ENCODE measurements around the gene KCNH2.
A peak's percentile ranks its signal among the peaks of the same experiment; 100 is the strongest.

KCNH2 gene

DNA sequence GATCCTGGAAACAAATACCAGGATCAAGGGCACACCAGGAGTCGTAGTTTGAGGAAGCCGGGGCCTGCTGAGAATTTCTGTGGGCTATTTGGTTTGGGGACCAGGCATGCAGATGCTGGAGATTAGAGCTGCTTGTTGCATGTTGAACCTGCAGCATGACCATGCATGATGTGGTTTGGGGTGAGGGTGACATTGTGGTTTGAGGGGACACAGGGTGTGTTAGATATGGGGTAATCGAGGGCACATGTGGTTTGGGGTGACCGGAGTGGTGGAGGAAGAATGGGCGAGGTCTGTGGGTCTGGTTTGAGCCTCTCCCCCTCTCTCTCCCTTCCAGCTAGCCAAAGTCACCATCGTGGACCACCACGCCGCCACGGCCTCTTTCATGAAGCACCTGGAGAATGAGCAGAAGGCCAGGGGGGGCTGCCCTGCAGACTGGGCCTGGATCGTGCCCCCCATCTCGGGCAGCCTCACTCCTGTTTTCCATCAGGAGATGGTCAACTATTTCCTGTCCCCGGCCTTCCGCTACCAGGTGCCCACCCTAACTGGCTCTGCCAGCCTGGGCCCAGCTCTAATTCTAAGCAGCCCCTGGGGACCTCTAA is 22.9 kb upstream of the KCNH2 start:
- no peaks in the 10 kb centered on the region for H3K27me3 ChIP-seq (ENCODE audit: low read depth, low read length)
- H3K9me3 ChIP-seq (ENCODE audit: control insufficient read depth in 1 of 2, low read length in 2 of 2): no peaks in the 10 kb centered on the region
- H3K4me1 ChIP-seq (ENCODE audit: control insufficient read depth in 1 of 2, insufficient read depth in 2 of 2, low read length in 2 of 2): no peaks in the 10 kb centered on the region
- H3K36me3 ChIP-seq (ENCODE audit: control insufficient read depth in 1 of 2, insufficient read depth in 2 of 2, low read length in 2 of 2): no peaks in the 10 kb centered on the region
- no peak overlapping the region for H3K4me3 ChIP-seq (ENCODE audit: low read depth in 1 of 2, low read length in 2 of 2)
- no peak overlapping the region for H3K27ac ChIP-seq (ENCODE audit: low read length)

- no peaks in the 10 kb centered on the region for H3K27me3 ChIP-seq (ENCODE audit: low read depth, low read length)
- no peaks in the 10 kb centered on the region for H3K4me1 ChIP-seq (ENCODE audit: control insufficient read depth in 1 of 2, insufficient read depth in 2 of 2, low read length in 2 of 2)
- H3K36me3 ChIP-seq (ENCODE audit: control insufficient read depth in 1 of 2, insufficient read depth in 2 of 2, low read length in 2 of 2): no peaks in the 10 kb centered on the region
- H3K27ac ChIP-seq (ENCODE audit: low read length): no peak overlapping the region
- no peaks in the 10 kb centered on the region for H3K9me3 ChIP-seq (ENCODE audit: control insufficient read depth in 1 of 2, low read length in 2 of 2)
- no peak overlapping the region for H3K4me3 ChIP-seq (ENCODE audit: low read depth in 1 of 2, low read length in 2 of 2)
These were observed 21.5 kb upstream of the KCNH2 start for GRCh38 chr7:150999497-151000230.

DNA sequence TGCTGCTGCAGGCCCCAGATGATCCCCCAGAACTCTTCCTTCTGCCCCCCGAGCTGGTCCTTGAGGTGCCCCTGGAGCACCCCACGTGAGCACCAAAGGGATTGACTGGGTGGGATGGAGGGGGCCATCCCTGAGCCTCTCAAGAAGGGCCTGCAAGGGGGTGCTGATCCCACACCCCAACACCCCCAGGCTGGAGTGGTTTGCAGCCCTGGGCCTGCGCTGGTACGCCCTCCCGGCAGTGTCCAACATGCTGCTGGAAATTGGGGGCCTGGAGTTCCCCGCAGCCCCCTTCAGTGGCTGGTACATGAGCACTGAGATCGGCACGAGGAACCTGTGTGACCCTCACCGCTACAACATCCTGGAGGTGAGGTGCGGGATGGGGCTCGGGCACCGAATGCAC is 20.9 kb upstream of the KCNH2 start:
- no peaks in the 10 kb centered on the region for H3K36me3 ChIP-seq (ENCODE audit: control insufficient read depth in 1 of 2, insufficient read depth in 2 of 2, low read length in 2 of 2)
- no peaks in the 10 kb centered on the region for H3K9me3 ChIP-seq (ENCODE audit: control insufficient read depth in 1 of 2, low read length in 2 of 2)
- H3K27ac ChIP-seq (ENCODE audit: low read length): no peak overlapping the region
- H3K4me3 ChIP-seq (ENCODE audit: low read depth in 1 of 2, low read length in 2 of 2): no peak overlapping the region
- no peaks in the 10 kb centered on the region for H3K4me1 ChIP-seq (ENCODE audit: control insufficient read depth in 1 of 2, insufficient read depth in 2 of 2, low read length in 2 of 2)
- no peaks in the 10 kb centered on the region for H3K27me3 ChIP-seq (ENCODE audit: low read depth, low read length)

GRCh38 chr7:150998341-150998740 is 20.2 kb upstream of the KCNH2 start:
- Histone ChIP-seq H3K9me3 (ENCODE audit: control insufficient read depth in 1 of 2, low read length in 2 of 2) (no peaks in the 10 kb centered on the region), H3K27me3 (ENCODE audit: low read depth, low read length) (no peaks in the 10 kb centered on the region), H3K36me3 (ENCODE audit: control insufficient read depth in 1 of 2, insufficient read depth in 2 of 2, low read length in 2 of 2) (no peaks in the 10 kb centered on the region), H3K4me1 (ENCODE audit: control insufficient read depth in 1 of 2, insufficient read depth in 2 of 2, low read length in 2 of 2) (no peaks in the 10 kb centered on the region), H3K4me3 (ENCODE audit: low read depth in 1 of 2, low read length in 2 of 2) (no peak overlapping the region), H3K27ac (ENCODE audit: low read length) (no peak overlapping the region)

DNA sequence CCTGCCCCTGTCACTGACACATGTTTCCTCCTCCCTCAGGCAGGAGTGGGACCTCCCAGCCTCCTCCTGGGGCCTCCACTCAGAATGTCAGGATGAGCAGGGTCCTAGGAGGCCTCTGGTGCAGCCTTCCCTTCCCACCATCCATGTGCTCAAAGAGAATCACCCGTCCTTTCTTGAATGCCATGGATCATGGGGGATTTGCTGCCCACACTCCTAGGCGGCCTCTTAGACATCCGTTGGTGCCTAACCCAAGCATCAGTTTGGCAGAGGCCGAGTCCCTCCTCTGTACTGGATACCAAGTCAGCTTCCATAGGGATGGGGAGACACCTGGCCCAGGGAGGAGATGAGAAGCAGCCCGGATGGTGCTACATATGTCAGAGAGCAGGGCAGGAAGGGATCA is 19.7 kb upstream of the KCNH2 start:
- Histone ChIP-seq H3K9me3 (ENCODE audit: control insufficient read depth in 1 of 2, low read length in 2 of 2) (no peaks in the 10 kb centered on the region), H3K27ac (ENCODE audit: low read length) (no peak overlapping the region), H3K4me1 (ENCODE audit: control insufficient read depth in 1 of 2, insufficient read depth in 2 of 2, low read length in 2 of 2) (no peaks in the 10 kb centered on the region), H3K36me3 (ENCODE audit: control insufficient read depth in 1 of 2, insufficient read depth in 2 of 2, low read length in 2 of 2) (no peaks in the 10 kb centered on the region), H3K4me3 (ENCODE audit: low read depth in 1 of 2, low read length in 2 of 2) (no peak overlapping the region), H3K27me3 (ENCODE audit: low read depth, low read length) (no peaks in the 10 kb centered on the region)

DNA sequence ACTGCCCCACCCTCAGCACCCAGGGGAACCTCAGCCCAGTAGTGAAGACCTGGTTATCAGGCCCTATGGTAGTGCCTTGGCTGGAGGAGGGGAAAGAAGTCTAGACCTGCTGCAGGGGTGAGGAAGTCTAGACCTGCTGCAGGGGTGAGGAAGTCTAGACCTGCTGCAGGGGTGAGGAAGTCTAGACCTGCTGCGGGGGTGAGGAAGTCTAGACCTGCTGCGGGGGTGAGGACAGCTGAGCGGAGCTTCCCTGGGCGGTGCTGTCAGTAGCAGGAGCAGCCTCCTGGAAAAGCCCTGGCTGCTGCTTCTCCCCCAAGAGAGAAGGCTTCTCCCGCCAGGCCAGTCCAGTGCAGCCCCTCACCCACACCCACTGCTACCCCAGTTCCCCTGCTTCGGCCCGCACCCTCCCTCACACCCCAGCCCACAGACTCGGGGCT is 19.0 kb upstream of the KCNH2 start:
- Histone ChIP-seq H3K36me3 (ENCODE audit: control insufficient read depth in 1 of 2, insufficient read depth in 2 of 2, low read length in 2 of 2) (no peaks in the 10 kb centered on the region), H3K4me3 (ENCODE audit: low read depth in 1 of 2, low read length in 2 of 2) (no peak overlapping the region), H3K4me1 (ENCODE audit: control insufficient read depth in 1 of 2, insufficient read depth in 2 of 2, low read length in 2 of 2) (no peaks in the 10 kb centered on the region), H3K27me3 (ENCODE audit: low read depth, low read length) (no peaks in the 10 kb centered on the region), H3K27ac (ENCODE audit: low read length) (no peak overlapping the region), H3K9me3 (ENCODE audit: control insufficient read depth in 1 of 2, low read length in 2 of 2) (no peaks in the 10 kb centered on the region)

- Histone ChIP-seq H3K4me1 (ENCODE audit: control insufficient read depth in 1 of 2, insufficient read depth in 2 of 2, low read length in 2 of 2) (no peaks in the 10 kb centered on the region), H3K4me3 (ENCODE audit: low read depth in 1 of 2, low read length in 2 of 2) (no peak overlapping the region), H3K27ac (ENCODE audit: low read length) (no peak overlapping the region), H3K27me3 (ENCODE audit: low read depth, low read length) (no peaks in the 10 kb centered on the region), H3K9me3 (ENCODE audit: control insufficient read depth in 1 of 2, low read length in 2 of 2) (no peaks in the 10 kb centered on the region), H3K36me3 (ENCODE audit: control insufficient read depth in 1 of 2, insufficient read depth in 2 of 2, low read length in 2 of 2) (no peaks in the 10 kb centered on the region)
These were observed 18.4 kb upstream of the KCNH2 start for GRCh38 chr7:150996376-150997074.

DNA sequence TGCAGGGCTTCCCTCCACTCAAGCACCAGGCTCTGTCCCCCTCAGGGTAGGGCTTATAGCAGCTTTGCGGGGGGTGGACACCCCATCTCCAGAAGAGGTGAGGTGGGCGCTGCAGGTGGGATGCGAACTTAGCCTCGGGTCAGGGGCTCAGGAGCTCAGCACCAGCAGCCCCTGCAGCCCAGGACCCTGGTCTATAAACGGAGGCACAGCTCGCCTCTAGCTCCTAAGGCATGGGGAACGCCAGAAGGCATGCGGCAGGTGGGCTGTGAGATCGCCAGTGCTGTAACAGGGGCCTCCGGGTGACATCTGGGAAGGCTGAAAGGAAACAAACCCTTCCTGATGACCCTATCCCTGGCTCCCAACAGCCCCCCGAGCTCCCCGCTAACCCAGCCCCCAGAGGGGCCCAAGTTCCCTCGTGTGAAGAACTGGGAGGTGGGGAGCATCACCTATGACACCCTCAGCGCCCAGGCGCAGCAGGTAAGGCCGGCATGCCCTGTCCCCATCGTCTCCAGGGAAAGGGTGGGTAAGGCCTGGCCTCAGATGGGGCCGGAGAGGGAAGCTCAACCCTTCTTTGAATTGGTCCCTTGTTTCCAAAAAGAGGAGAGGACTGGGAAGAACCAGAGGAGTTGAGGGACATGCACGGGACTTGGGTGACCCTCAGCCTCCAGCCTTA is 16.9 kb upstream of the KCNH2 start:
- Histone ChIP-seq H3K4me3 (ENCODE audit: low read depth in 1 of 2, low read length in 2 of 2) (peak overlapping the region; percentile 8 to 18), H3K4me1 (ENCODE audit: control insufficient read depth in 1 of 2, insufficient read depth in 2 of 2, low read length in 2 of 2) (peaks cover 0 to 2% of the 10 kb centered on the region in 2 donors), H3K9me3 (ENCODE audit: control insufficient read depth in 1 of 2, low read length in 2 of 2) (no peaks in the 10 kb centered on the region), H3K36me3 (ENCODE audit: control insufficient read depth in 1 of 2, insufficient read depth in 2 of 2, low read length in 2 of 2) (no peaks in the 10 kb centered on the region), H3K27me3 (ENCODE audit: low read depth, low read length) (no peaks in the 10 kb centered on the region), H3K27ac (ENCODE audit: low read length) (no peak overlapping the region)

GRCh38 chr7:150994141-150994837 is 16.2 kb upstream of the KCNH2 start:
- H3K9me3 ChIP-seq (ENCODE audit: control insufficient read depth in 1 of 2, low read length in 2 of 2): no peaks in the 10 kb centered on the region
- peak overlapping the region; percentile 9 for H3K27ac ChIP-seq (ENCODE audit: low read length)
- peak overlapping the region; percentile 8 to 18 for H3K4me3 ChIP-seq (ENCODE audit: low read depth in 1 of 2, low read length in 2 of 2)
- no peaks in the 10 kb centered on the region for H3K27me3 ChIP-seq (ENCODE audit: low read depth, low read length)
- peaks cover 0 to 9% of the 10 kb centered on the region in 2 donors for H3K4me1 ChIP-seq (ENCODE audit: control insufficient read depth in 1 of 2, insufficient read depth in 2 of 2, low read length in 2 of 2)
- H3K36me3 ChIP-seq (ENCODE audit: control insufficient read depth in 1 of 2, insufficient read depth in 2 of 2, low read length in 2 of 2): no peaks in the 10 kb centered on the region

DNA sequence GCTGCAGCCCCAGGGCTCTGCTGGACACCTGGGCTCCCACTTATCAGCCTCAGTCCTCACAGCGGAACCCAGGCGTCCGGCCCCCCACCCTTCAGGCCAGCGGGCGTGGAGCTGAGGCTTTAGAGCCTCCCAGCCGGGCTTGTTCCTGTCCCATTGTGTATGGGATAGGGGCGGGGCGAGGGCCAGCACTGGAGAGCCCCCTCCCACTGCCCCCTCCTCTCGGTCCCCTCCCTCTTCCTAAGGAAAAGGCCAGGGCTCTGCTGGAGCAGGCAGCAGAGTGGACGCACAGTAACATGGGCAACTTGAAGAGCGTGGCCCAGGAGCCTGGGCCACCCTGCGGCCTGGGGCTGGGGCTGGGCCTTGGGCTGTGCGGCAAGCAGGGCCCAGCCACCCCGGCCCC is 15.4 kb upstream of the KCNH2 start:
- peaks cover 0 to 16% of the 10 kb centered on the region in 2 donors for H3K4me1 ChIP-seq (ENCODE audit: control insufficient read depth in 1 of 2, insufficient read depth in 2 of 2, low read length in 2 of 2)
- no peaks in the 10 kb centered on the region for H3K36me3 ChIP-seq (ENCODE audit: control insufficient read depth in 1 of 2, insufficient read depth in 2 of 2, low read length in 2 of 2)
- peak overlapping the region; percentile 8 to 18 for H3K4me3 ChIP-seq (ENCODE audit: low read depth in 1 of 2, low read length in 2 of 2)
- H3K27ac ChIP-seq (ENCODE audit: low read length): peak overlapping the region; percentile 9
- no peaks in the 10 kb centered on the region for H3K27me3 ChIP-seq (ENCODE audit: low read depth, low read length)
- H3K9me3 ChIP-seq (ENCODE audit: control insufficient read depth in 1 of 2, low read length in 2 of 2): no peaks in the 10 kb centered on the region
